Osteoblast (primary cell): ENCODE results near the gene MPHOSPH8. TPM values are rescaled to one million over a fixed set of nuclear protein-coding genes. Genes with fewer than 3 reads are reported as not detected.

Source experiments
- DNase-seq: peaks from one replicate; pipeline ENCODE4 v3.0.0; 2011; ENCODE audit warnings: low spot score, mixed read lengths; ENCODE audit not compliant: insufficient read length; ENCODE audit errors: missing footprints
- H2AFZ ChIP-seq: 2 replicates; pipeline ENCODE4 v1.6.0; 2011; ENCODE audit warnings: mild to moderate bottlenecking, low read length
- H3K27ac ChIP-seq: 2 replicates; pipeline ENCODE4 v1.5.1; 2011; ENCODE audit warnings: mild to moderate bottlenecking, low read depth, low read length, moderate library complexity
- H3K27me3 ChIP-seq: 2 replicates; pipeline ENCODE4 v1.6.0; 2012; ENCODE audit warnings: mild to moderate bottlenecking, control low read depth, inconsistent platforms, low read length, moderate library complexity; ENCODE audit not compliant: insufficient read depth
- H3K36me3 ChIP-seq: 2 replicates; pipeline ENCODE4 v1.5.1; 2011; ENCODE audit warnings: mild to moderate bottlenecking, low read length, control low read depth, moderate library complexity; ENCODE audit not compliant: insufficient read depth
- H3K4me1 ChIP-seq: 2 replicates; pipeline ENCODE4 v1.5.1; 2011; ENCODE audit warnings: mild to moderate bottlenecking, low read length, control low read depth, moderate library complexity; ENCODE audit not compliant: insufficient read depth
- H3K4me2 ChIP-seq: 2 replicates; pipeline ENCODE4 v1.6.0; 2011; ENCODE audit warnings: mild to moderate bottlenecking, low read length; ENCODE audit not compliant: insufficient read depth
- H3K4me3 ChIP-seq: fragments of 200-600 bp; sonication (generic); 3 replicates; pipeline ENCODE4 v1.5.1; 2012; ENCODE audit warnings: mild to moderate bottlenecking, low read length, inconsistent platforms; ENCODE audit not compliant: insufficient read depth
- H3K79me2 ChIP-seq: 2 replicates; pipeline ENCODE4 v1.6.0; 2012; ENCODE audit warnings: mild to moderate bottlenecking, low read length, control low read depth, inconsistent platforms; ENCODE audit not compliant: insufficient read depth
- H3K9me3 ChIP-seq: 2 replicates; pipeline ENCODE4 v1.5.1; 2011; ENCODE audit warnings: low read depth, low read length, control low read depth
- H4K20me1 ChIP-seq: 2 replicates; pipeline ENCODE4 v1.6.0; 2012; ENCODE audit warnings: mild to moderate bottlenecking, low read length, control low read depth; ENCODE audit not compliant: insufficient read depth
- total RNA-seq: library from RNA; depleted of rRNA; stranded (reverse); fragments of >200 nt; gene quantifications from 2 replicates; pipeline ENCODE4 v1.2.3, GENCODE V29; 2012
- TF ChIP-seq, protein P1 (sequence below): IDR thresholded peaks from 2 replicates; pipeline ENCODE4 v1.5.1; 2011; ENCODE audit warnings: mild to moderate bottlenecking, low read depth, low read length, moderate library complexity; ENCODE audit errors: extremely low read depth

The MPHOSPH8 gene
- total RNA-seq, 1 donor, result 11.2 TPM

DNA sequence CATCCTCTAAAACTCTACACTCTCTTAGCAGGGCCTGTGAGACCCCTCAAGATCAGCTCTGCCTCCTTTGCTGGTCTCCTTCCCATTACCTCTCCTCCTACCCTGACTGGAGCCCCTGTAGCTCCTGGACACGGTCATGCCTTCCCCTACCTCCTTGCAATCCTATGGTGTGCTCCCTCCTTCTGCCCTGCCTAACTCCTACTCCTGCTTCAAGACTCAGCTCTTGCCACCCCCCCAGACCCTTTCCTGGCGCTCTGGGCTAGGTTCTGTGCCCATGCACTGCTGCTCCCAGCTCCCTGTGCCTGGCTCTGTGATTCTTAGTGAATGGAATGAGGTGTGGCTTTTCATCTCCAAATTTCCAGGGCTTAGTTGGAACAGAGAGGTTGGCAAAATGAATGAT is 44.1 kb upstream of the MPHOSPH8 start:
- no peak for DNase-seq
- H2AFZ ChIP-seq, result no peak overlapping the region
- H3K4me1 ChIP-seq, result no peaks in the 10 kb centered on the region
- TF ChIP-seq, protein P1, sequence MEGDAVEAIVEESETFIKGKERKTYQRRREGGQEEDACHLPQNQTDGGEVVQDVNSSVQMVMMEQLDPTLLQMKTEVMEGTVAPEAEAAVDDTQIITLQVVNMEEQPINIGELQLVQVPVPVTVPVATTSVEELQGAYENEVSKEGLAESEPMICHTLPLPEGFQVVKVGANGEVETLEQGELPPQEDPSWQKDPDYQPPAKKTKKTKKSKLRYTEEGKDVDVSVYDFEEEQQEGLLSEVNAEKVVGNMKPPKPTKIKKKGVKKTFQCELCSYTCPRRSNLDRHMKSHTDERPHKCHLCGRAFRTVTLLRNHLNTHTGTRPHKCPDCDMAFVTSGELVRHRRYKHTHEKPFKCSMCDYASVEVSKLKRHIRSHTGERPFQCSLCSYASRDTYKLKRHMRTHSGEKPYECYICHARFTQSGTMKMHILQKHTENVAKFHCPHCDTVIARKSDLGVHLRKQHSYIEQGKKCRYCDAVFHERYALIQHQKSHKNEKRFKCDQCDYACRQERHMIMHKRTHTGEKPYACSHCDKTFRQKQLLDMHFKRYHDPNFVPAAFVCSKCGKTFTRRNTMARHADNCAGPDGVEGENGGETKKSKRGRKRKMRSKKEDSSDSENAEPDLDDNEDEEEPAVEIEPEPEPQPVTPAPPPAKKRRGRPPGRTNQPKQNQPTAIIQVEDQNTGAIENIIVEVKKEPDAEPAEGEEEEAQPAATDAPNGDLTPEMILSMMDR, result no peak
- H3K27ac ChIP-seq, result no peak overlapping the region
- H3K27me3 ChIP-seq, result no peaks in the 10 kb centered on the region
- no peaks in the 10 kb centered on the region for H3K36me3 ChIP-seq
- no peaks in the 10 kb centered on the region for H4K20me1 ChIP-seq
- no peak overlapping the region for H3K4me3 ChIP-seq
- H3K9me3 ChIP-seq, result no peaks in the 10 kb centered on the region
- H3K79me2 ChIP-seq, result no peaks in the 10 kb centered on the region
- no peak overlapping the region for H3K4me2 ChIP-seq

DNA sequence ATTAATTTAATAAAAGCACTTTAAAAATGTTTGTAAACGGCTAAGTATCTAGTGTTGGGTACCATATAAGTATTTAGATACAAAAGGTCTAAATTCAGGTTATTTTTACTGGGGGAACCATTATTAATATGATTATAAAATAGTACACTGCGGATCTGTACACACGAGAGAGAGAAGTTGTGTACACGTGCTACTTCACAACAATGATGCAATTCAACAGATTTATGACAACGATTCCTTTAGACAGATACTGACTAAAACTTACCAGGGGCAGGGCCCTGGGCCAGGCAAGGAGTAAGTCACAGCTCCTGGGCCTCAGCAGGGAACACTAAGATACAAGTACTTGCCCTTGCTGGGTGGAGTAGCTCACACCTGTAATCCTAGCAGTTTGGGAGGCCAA is 43.0 kb upstream of the MPHOSPH8 start:
- Histone ChIP-seq H3K9me3 (no peaks in the 10 kb centered on the region), H3K4me1 (no peaks in the 10 kb centered on the region), H3K4me2 (no peak overlapping the region), H2AFZ (no peak overlapping the region), H3K36me3 (no peaks in the 10 kb centered on the region), H3K27me3 (no peaks in the 10 kb centered on the region), H3K4me3 (no peak overlapping the region), H3K79me2 (no peaks in the 10 kb centered on the region), H4K20me1 (no peaks in the 10 kb centered on the region), H3K27ac (no peak overlapping the region)
- TF ChIP-seq, protein P1, result no peak
- DNase-seq, result no peak

- no peak overlapping the region for H3K4me3 ChIP-seq
- no peaks in the 10 kb centered on the region for H3K79me2 ChIP-seq
- H3K27me3 ChIP-seq, result no peaks in the 10 kb centered on the region
- DNase-seq, result no peak
- no peaks in the 10 kb centered on the region for H3K4me1 ChIP-seq
- H3K36me3 ChIP-seq, result no peaks in the 10 kb centered on the region
- no peak overlapping the region for H2AFZ ChIP-seq
- no peak overlapping the region for H3K4me2 ChIP-seq
- TF ChIP-seq, protein P1, result no peak
- no peaks in the 10 kb centered on the region for H4K20me1 ChIP-seq
- H3K27ac ChIP-seq, result no peak overlapping the region
- no peaks in the 10 kb centered on the region for H3K9me3 ChIP-seq
These were observed 41.6 kb upstream of the MPHOSPH8 start for GRCh38 chr13:19591864-19592263.

DNA sequence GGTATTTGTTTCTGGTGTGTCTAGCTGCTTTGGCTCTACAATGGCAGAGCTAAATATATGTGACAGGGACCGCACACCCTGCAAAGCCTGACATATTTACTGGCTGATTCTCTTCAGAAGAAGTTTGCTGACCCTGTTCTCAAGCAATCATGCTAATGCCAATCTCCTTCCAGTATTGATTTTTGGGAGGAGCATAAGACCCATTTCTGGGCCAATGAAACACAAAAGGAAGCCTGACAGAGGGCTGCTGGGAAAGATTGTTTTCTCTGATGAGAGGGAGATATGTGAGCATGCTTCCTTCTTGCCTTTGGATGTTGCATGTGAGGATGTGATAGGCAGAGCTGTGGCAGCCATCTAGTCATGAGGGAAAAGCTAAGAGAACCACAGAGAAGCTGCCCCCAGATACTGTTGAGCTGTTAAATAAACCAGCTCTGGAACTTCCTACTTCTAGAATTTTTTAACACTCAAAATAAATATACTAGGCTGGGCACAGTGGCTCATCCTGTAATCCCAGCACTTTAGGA is 40.7 kb upstream of the MPHOSPH8 start:
- H3K27ac ChIP-seq, result no peak overlapping the region
- H3K27me3 ChIP-seq, result no peaks in the 10 kb centered on the region
- peaks cover 5% of the 10 kb centered on the region for H3K4me1 ChIP-seq
- H3K79me2 ChIP-seq, result no peaks in the 10 kb centered on the region
- no peak overlapping the region for H3K4me2 ChIP-seq
- H3K4me3 ChIP-seq, result no peak overlapping the region
- DNase-seq, result no peak
- no peaks in the 10 kb centered on the region for H4K20me1 ChIP-seq
- H3K36me3 ChIP-seq, result no peaks in the 10 kb centered on the region
- H3K9me3 ChIP-seq, result no peaks in the 10 kb centered on the region
- H2AFZ ChIP-seq, result no peak overlapping the region
- TF ChIP-seq, protein P1, result no peak
